Chondrocyte (in vitro differentiated cells): ENCODE results near the gene ARRDC5. TPM values are rescaled to one million over a fixed set of nuclear protein-coding genes. Genes with fewer than 3 reads are reported as not detected.

Source experiments
- DNase-seq: peaks from one replicate; pipeline ENCODE4 v3.0.0; 2021; ENCODE audit warnings: mixed read lengths, low spot score
- H3K27ac Mint-ChIP-seq: one replicate; pipeline ENCODE4 v1.8.0; 2021; ENCODE audit warnings: mild to moderate bottlenecking, moderate library complexity, mixed read lengths; ENCODE audit not compliant: unreplicated experiment
- H3K27me3 Mint-ChIP-seq: 2 replicates; pipeline ENCODE4 v1.8.0; 2021; ENCODE audit warnings: low read depth, mixed read lengths
- H3K36me3 Mint-ChIP-seq: 2 replicates; pipeline ENCODE4 v1.8.0; 2021; ENCODE audit warnings: low read depth, mixed read lengths
- H3K4me1 Mint-ChIP-seq: 2 replicates; pipeline ENCODE4 v1.8.0; 2021; ENCODE audit warnings: low read depth, mild to moderate bottlenecking, mixed read lengths
- H3K4me3 Mint-ChIP-seq: one replicate; pipeline ENCODE4 v1.8.0; 2021; ENCODE audit warnings: mild to moderate bottlenecking, moderate library complexity, mixed read lengths; ENCODE audit not compliant: unreplicated experiment
- H3K9me3 Mint-ChIP-seq: 2 replicates; pipeline ENCODE4 v1.8.0; 2021; ENCODE audit warnings: low read depth, mixed read lengths
- CTCF ChIP-seq: fragments of 200-600 bp; sonication (generic); IDR thresholded peaks from 2 replicates; pipeline ENCODE4 v1.5.0; 2021; ENCODE audit warnings: antibody characterized with exemption, mild to moderate bottlenecking, moderate library complexity
- total RNA-seq: library from RNA; stranded (reverse); gene quantifications from 3 replicates; pipeline ENCODE4 v1.2.1, GENCODE V29; 2021

The ARRDC5 gene
- total RNA-seq, 1 donor from 2014 or later, result not detected

- Mint-ChIP-seq H3K27me3 (no peaks in the 10 kb centered on the region), H3K27ac (no peak overlapping the region), H3K4me1 (no peaks in the 10 kb centered on the region), H3K9me3 (no peaks in the 10 kb centered on the region), H3K4me3 (no peak overlapping the region), H3K36me3 (peaks cover 10% of the 10 kb centered on the region)
- no peak for DNase-seq
- no peak for TF ChIP-seq CTCF
These were observed 32.7 kb upstream of the ARRDC5 start for GRCh38 chr19:4935444-4935843.

GRCh38 chr19:4933528-4933927 is 30.8 kb upstream of the ARRDC5 start:
- no peak overlapping the region for H3K4me3 Mint-ChIP-seq
- H3K36me3 Mint-ChIP-seq, result peaks cover 10% of the 10 kb centered on the region
- no peak for TF ChIP-seq CTCF
- H3K9me3 Mint-ChIP-seq, result no peaks in the 10 kb centered on the region
- peaks cover 8% of the 10 kb centered on the region for H3K4me1 Mint-ChIP-seq
- no peaks in the 10 kb centered on the region for H3K27me3 Mint-ChIP-seq
- DNase-seq, result no peak
- H3K27ac Mint-ChIP-seq, result no peak overlapping the region

GRCh38 chr19:4932711-4933110 is 30.0 kb upstream of the ARRDC5 start:
- DNase-seq, result no peak
- H3K27ac Mint-ChIP-seq, result no peak overlapping the region
- H3K27me3 Mint-ChIP-seq, result no peaks in the 10 kb centered on the region
- H3K9me3 Mint-ChIP-seq, result no peaks in the 10 kb centered on the region
- H3K4me1 Mint-ChIP-seq, result peaks cover 8% of the 10 kb centered on the region
- no peak for TF ChIP-seq CTCF
- H3K4me3 Mint-ChIP-seq, result no peak overlapping the region
- peaks cover 10% of the 10 kb centered on the region for H3K36me3 Mint-ChIP-seq

- Mint-ChIP-seq H3K9me3 (no peaks in the 10 kb centered on the region), H3K4me3 (no peak overlapping the region), H3K36me3 (peaks cover 10% of the 10 kb centered on the region), H3K27me3 (no peaks in the 10 kb centered on the region), H3K4me1 (peaks cover 16% of the 10 kb centered on the region), H3K27ac (no peak overlapping the region)
- DNase-seq, result no peak
- no peak for TF ChIP-seq CTCF
These were observed 28.0 kb upstream of the ARRDC5 start for GRCh38 chr19:4930664-4931063.

GRCh38 chr19:4929186-4929585 is 26.5 kb upstream of the ARRDC5 start:
- Mint-ChIP-seq H3K36me3 (peaks cover 8% of the 10 kb centered on the region), H3K9me3 (no peaks in the 10 kb centered on the region), H3K4me3 (no peak overlapping the region), H3K27me3 (no peaks in the 10 kb centered on the region), H3K4me1 (peaks cover 16% of the 10 kb centered on the region), H3K27ac (peak overlapping the region; percentile 68)
- TF ChIP-seq CTCF, result no peak
- no peak for DNase-seq
